ENCODE results near the gene C2orf68. TPM values are rescaled to one million over a fixed set of nuclear protein-coding genes. Genes with fewer than 3 reads are reported as not detected.

The C2orf68 gene
- total and polyA plus RNA-seq, 2 of the 13 experiments (the other 11 are each of a cell fraction or from before 2014, with no cell fraction given) = 47.1 to 77.4 TPM

- no peak for TF ChIP-seq SMYD3 (CRISPR knock-in tag; IDR thresholded peaks at IDR 0.05)
- TF ChIP-seq ZNF703 (CRISPR knock-in tag; IDR thresholded peaks at IDR 0.05; ENCODE audit: borderline replicate concordance) = no peak
- no peak for TF ChIP-seq SMAD1 (CRISPR knock-in tag; IDR thresholded peaks at IDR 0.05; ENCODE audit: borderline replicate concordance, low read depth)
- TF ChIP-seq MLX (CRISPR knock-in tag; IDR thresholded peaks at IDR 0.05) = peak; percentile 48; the same call in 1 of the 2 replicates
- TF ChIP-seq MTA3 (CRISPR knock-in tag; IDR thresholded peaks at IDR 0.05) = no peak
- no peak for TF ChIP-seq AKNA (CRISPR knock-in tag; IDR thresholded peaks at IDR 0.05; ENCODE audit: borderline replicate concordance)
- TF ChIP-seq HIVEP1 (CRISPR knock-in tag; IDR thresholded peaks at IDR 0.05) = 0 out of 2 replicates have a peak, but pooled peaks have one; percentile 24
- TF ChIP-seq ZFP41 (CRISPR knock-in tag; IDR thresholded peaks at IDR 0.05; ENCODE audit: borderline replicate concordance) = no peak
- no peak for TF ChIP-seq CCDC6 (CRISPR knock-in tag; IDR thresholded peaks at IDR 0.05)
- no peak for TF ChIP-seq NCOA1 (CRISPR knock-in tag; IDR thresholded peaks at IDR 0.05)
- no peak for TF ChIP-seq POGK (CRISPR knock-in tag; conservative IDR thresholded peaks at IDR 0.05)
- TF ChIP-seq ZBTB14 (CRISPR knock-in tag; IDR thresholded peaks at IDR 0.05) = 0 out of 2 replicates have a peak, but pooled peaks have one; percentile 7
- TF ChIP-seq ZNF619 (CRISPR knock-in tag; IDR thresholded peaks at IDR 0.05) = 0 out of 2 replicates have a peak, but pooled peaks have one; percentile 33
- no peak for TF ChIP-seq ZKSCAN8 (CRISPR knock-in tag; IDR thresholded peaks at IDR 0.05; ENCODE audit: borderline replicate concordance)
- TF ChIP-seq ZNF18 (CRISPR knock-in tag; IDR thresholded peaks at IDR 0.05; ENCODE audit: insufficient replicate concordance) = no peak
- no peak for TF ChIP-seq FOXJ3 (CRISPR knock-in tag; IDR thresholded peaks at IDR 0.05; ENCODE audit: borderline replicate concordance)
- TF ChIP-seq MED8 (CRISPR knock-in tag; IDR thresholded peaks at IDR 0.05; ENCODE audit: insufficient replicate concordance) = no peak
- no peak for TF ChIP-seq MAF1 (CRISPR knock-in tag; IDR thresholded peaks at IDR 0.05; ENCODE audit: borderline replicate concordance)
- TF ChIP-seq REL (CRISPR knock-in tag; conservative IDR thresholded peaks at IDR 0.05) = no peak
Observed at GRCh38 chr2:85601771-85602475, 9.9 kb downstream of the C2orf68 start (continued).
